Upper lobe of left lung (tissue), 6 donors: ENCODE measurements around the gene MOB2. TPM values are rescaled to one million over a fixed set of nuclear protein-coding genes. Genes with fewer than 3 reads are reported as not detected.

Experiments used
- ATAC-seq, 2 donors: fragments of 200-7000 bp; cut with Tn5 transposase; one replicate each; pipeline ENCODE4 v1.9.1; 2022; ENCODE audit warnings: mild to moderate bottlenecking in 2 of 2, moderate library complexity in 2 of 2; ENCODE audit not compliant: low FRiP score in 2 of 2
- DNase-seq, 2 donors: peaks; one replicate each; pipeline ENCODE4 v3.0.0-alpha.2; 2019 to 2020
- H3K27ac ChIP-seq, 4 donors: fragments of 200-600 bp; sonication (generic); one replicate each; pipeline ENCODE4 v1.5.1; 2016 to 2019
- H3K27me3 ChIP-seq, 4 donors: fragments of 200-600 bp; sonication (generic); one replicate each; pipeline ENCODE4 v1.5.1; 2017 to 2019
- H3K36me3 ChIP-seq, 4 donors: fragments of 200-600 bp; sonication (generic); one replicate each; pipeline ENCODE4 v1.5.1; 2016 to 2019
- H3K4me1 ChIP-seq, 4 donors: fragments of 200-600 bp; sonication (generic); one replicate each; pipeline ENCODE4 v1.5.1; 2018 to 2019
- H3K4me3 ChIP-seq, 4 donors: fragments of 200-600 bp; sonication (generic); one replicate each; pipeline ENCODE4 v1.5.1; 2017 to 2019; ENCODE audit warnings: mild to moderate bottlenecking in 2 of 4, moderate library complexity in 1 of 4
- H3K9me3 ChIP-seq, 4 donors: fragments of 200-600 bp; sonication (generic); one replicate each; pipeline ENCODE4 v1.5.1; 2018 to 2019
- CTCF ChIP-seq, 6 experiments: fragments of 450-650 bp in 4 of 6; fragments of 200-600 bp in 2 of 6; sonication (generic) in 2 of 6; IDR thresholded peaks; one replicate each; pipeline ENCODE4 v1.5.1; 2016 to 2019; ENCODE audit warnings: antibody characterized with exemption in 6 of 6
- EP300 ChIP-seq, 4 donors: sonication (generic); formaldehyde crosslinking; IDR thresholded peaks; one replicate each; pipeline ENCODE4 v1.5.1; 2017; ENCODE audit warnings: antibody characterized with exemption in 4 of 4, control low read depth in 2 of 4
- POLR2A ChIP-seq, 4 donors: fragments of 450-650 bp; IDR thresholded peaks; one replicate each; pipeline ENCODE4 v1.5.1; 2016 to 2017; ENCODE audit warnings: antibody characterized with exemption in 4 of 4, mild to moderate bottlenecking in 2 of 4
- POLR2AphosphoS5 ChIP-seq, 2 donors: sonication (generic); formaldehyde crosslinking; IDR thresholded peaks; one replicate each; pipeline ENCODE4 v1.5.1; 2017; ENCODE audit warnings: antibody characterized with exemption in 2 of 2
- WGBS, 2 donors: methylation state at CpG; one replicate each; pipeline ENCODE4 v1.1.5; 2017 to 2018; 5-methylcytosine and 5-hydroxymethylcytosine counted together
- total RNA-seq, 6 donors: library from RNA; depleted of rRNA in 4 of 6; stranded (reverse); fragments of >200 nt in 4 of 6; gene quantifications; one replicate each; pipeline versions ENCODE4 v1.1.0 to v1.2.1, GENCODE V29; 2016 to 2021
- donor health status: DM: no; HTN: no; CAD: no; lungs with moderate emphysema.
- donor health status: DM: no; HTN: yes; CAD: no; lungs with severe emphysema.

MOB2 gene
- total RNA-seq, 6 donors from 2014 or later = 34.7 to 72.3 (median 49.5) TPM

GRCh38 chr11:1532606-1533341, 46.2 kb upstream of the MOB2 start:
- H3K27ac ChIP-seq = peak overlapping the region; percentile 59 to 77 (median 63)
- 68 to 70% methylated on average over 19 to 20 of the region's 20 CpGs for WGBS, 2 donors
- no peak for DNase-seq
- H3K4me1 ChIP-seq = peaks cover 57 to 74% (median 63%) of the 10 kb centered on the region in 4 donors
- no peak for ATAC-seq
- H3K27me3 ChIP-seq = no peaks in the 10 kb centered on the region
- H3K4me3 ChIP-seq = no peak overlapping the region
- H3K36me3 ChIP-seq = peaks cover 2 to 12% (median 8%) of the 10 kb centered on the region in 4 donors
- peak in 1 of 2 donors; percentile 65 for TF ChIP-seq POLR2AphosphoS5 (IDR thresholded peaks at IDR 0.05)
- TF ChIP-seq POLR2A (IDR thresholded peaks at IDR 0.05) = no peak
- TF ChIP-seq CTCF (IDR thresholded peaks at IDR 0.05) = no peak
- peak in 1 of 4 donors; percentile 33 for TF ChIP-seq EP300 (IDR thresholded peaks at IDR 0.05)
- no peaks in the 10 kb centered on the region for H3K9me3 ChIP-seq

GRCh38 chr11:1532014-1532586, 45.5 kb upstream of the MOB2 start:
- Histone ChIP-seq H3K27me3 (no peaks in the 10 kb centered on the region), H3K27ac (peak overlapping the region in 2 of 4 donors; percentile 59 to 77), H3K4me3 (no peak overlapping the region), H3K9me3 (no peaks in the 10 kb centered on the region), H3K4me1 (peaks cover 53 to 78% (median 61%) of the 10 kb centered on the region in 4 donors), H3K36me3 (peaks cover 2 to 12% (median 8%) of the 10 kb centered on the region in 4 donors)
- DNase-seq (peak in 1 of 2 donors; percentile 76), ATAC-seq (peak in 1 of 2 donors; percentile 33)
- TF ChIP-seq POLR2AphosphoS5 (IDR thresholded peaks at IDR 0.05) (no peak), POLR2A (IDR thresholded peaks at IDR 0.05) (no peak), CTCF (IDR thresholded peaks at IDR 0.05) (no peak), EP300 (IDR thresholded peaks at IDR 0.05) (no peak)
- WGBS, 2 donors = 88 to 92% methylated on average over 6 to 17 of the region's 17 CpGs

- WGBS, 2 donors = 79 to 86% methylated on average over 12 of the region's 12 CpGs
- Histone ChIP-seq H3K27ac (peak overlapping the region in 2 of 4 donors; percentile 59 to 77), H3K4me1 (peaks cover 49 to 79% (median 61%) of the 10 kb centered on the region in 4 donors), H3K27me3 (no peaks in the 10 kb centered on the region), H3K36me3 (peaks cover 2 to 10% (median 8%) of the 10 kb centered on the region in 4 donors), H3K4me3 (no peak overlapping the region), H3K9me3 (no peaks in the 10 kb centered on the region)
- TF ChIP-seq POLR2A (IDR thresholded peaks at IDR 0.05) (no peak), POLR2AphosphoS5 (IDR thresholded peaks at IDR 0.05) (no peak), CTCF (IDR thresholded peaks at IDR 0.05) (no peak), EP300 (IDR thresholded peaks at IDR 0.05) (no peak)
- DNase-seq (no peak), ATAC-seq (peak in 1 of 2 donors; percentile 3)
These were observed 45.0 kb upstream of the MOB2 start for GRCh38 chr11:1531449-1532013.

GRCh38 chr11:1530686-1531448, 44.3 kb upstream of the MOB2 start:
- Histone ChIP-seq H3K4me3 (no peak overlapping the region), H3K27me3 (no peaks in the 10 kb centered on the region), H3K36me3 (peaks cover 2 to 10% (median 6%) of the 10 kb centered on the region in 4 donors), H3K4me1 (peaks cover 49 to 78% (median 56%) of the 10 kb centered on the region in 4 donors), H3K9me3 (no peaks in the 10 kb centered on the region), H3K27ac (peak overlapping the region in 2 of 4 donors; percentile 59 to 77)
- WGBS, 2 donors = 96% methylated on average over 5 to 19 of the region's 19 CpGs
- DNase-seq (peak in 1 of 2 donors; percentile 65), ATAC-seq (no peak)
- TF ChIP-seq POLR2A (IDR thresholded peaks at IDR 0.05) = no peak
- no peak for TF ChIP-seq CTCF (IDR thresholded peaks at IDR 0.05)
- no peak for TF ChIP-seq EP300 (IDR thresholded peaks at IDR 0.05)
